Middle frontal gyrus (tissue), 1 donor: ENCODE measurements around the gene CXCL5.
"Not testable (repeated sequence)": the region's sequence is repeated elsewhere in the genome, so short reads cannot be mapped to it uniquely, and the experiment has no call there.

ENCODE experiments used
- DNase-seq: peaks from one replicate; pipeline ENCODE4 v3.0.0-alpha.2; 2015; ENCODE audit warnings: low spot score; ENCODE audit errors: extremely low spot score

The CXCL5 gene

GRCh38 chr4:74015126-74015780, 16.8 kb upstream of the CXCL5 start:
- DNase-seq: no peak

GRCh38 chr4:74014332-74014731, 15.9 kb upstream of the CXCL5 start:
- DNase-seq: no peak

- DNase-seq: no peak
Measured at GRCh38 chr4:74013264-74013663, 14.8 kb upstream of the CXCL5 start.

- no peak for DNase-seq
Measured at GRCh38 chr4:74012130-74012529, 13.7 kb upstream of the CXCL5 start.

GRCh38 chr4:74009307-74009706, 10.8 kb upstream of the CXCL5 start:
- DNase-seq: no peak

- no peak for DNase-seq
Measured at GRCh38 chr4:74006009-74006476, 7.6 kb upstream of the CXCL5 start.

GRCh38 chr4:74005528-74005927, 7.1 kb upstream of the CXCL5 start:
- DNase-seq: no peak

GRCh38 chr4:74004668-74005067, 6.2 kb upstream of the CXCL5 start:
- DNase-seq: no peak

GRCh38 chr4:74000301-74000700, 1.8 kb upstream of the CXCL5 start:
- DNase-seq: no peak

GRCh38 chr4:73992050-73992449, 6.4 kb downstream of the CXCL5 start:
- DNase-seq: no peak

- no peak for DNase-seq
Measured at GRCh38 chr4:73991742-73992000, 6.8 kb downstream of the CXCL5 start.

- DNase-seq: no peak
Measured at GRCh38 chr4:73990988-73991741, 7.3 kb downstream of the CXCL5 start.

- DNase-seq: no peak
Measured at GRCh38 chr4:73989928-73990327, 8.5 kb downstream of the CXCL5 start.

GRCh38 chr4:73989031-73989430, 9.4 kb downstream of the CXCL5 start:
- no peak for DNase-seq

GRCh38 chr4:73988061-73988460, 10.4 kb downstream of the CXCL5 start, which contains the start of gene PPBP:
Gene PPBP (minus strand): TSS chr4:73988190. CDS start chr4:73988103, 87 bp downstream.
- no peak for DNase-seq

GRCh38 chr4:73985528-73985852, 13.0 kb downstream of the CXCL5 start:
- DNase-seq: no peak

GRCh38 chr4:73984736-73985527, 13.5 kb downstream of the CXCL5 start:
- DNase-seq: no peak

GRCh38 chr4:73981175-73981574, 17.3 kb downstream of the CXCL5 start:
- not testable (repeated sequence) for DNase-seq

GRCh38 chr4:73979407-73979957, 19.0 kb downstream of the CXCL5 start:
- DNase-seq: no peak

GRCh38 chr4:73978886-73979285, 19.6 kb downstream of the CXCL5 start:
- no peak for DNase-seq

- no peak for DNase-seq
Measured at GRCh38 chr4:73976716-73977115, 21.8 kb downstream of the CXCL5 start.

- DNase-seq: no peak
Measured at GRCh38 chr4:73976217-73976616, 22.3 kb downstream of the CXCL5 start.
